Left forelimb (tissue), 1 donor: ENCODE measurements around the gene CD226.
"Not testable (repeated sequence)": the region's sequence is repeated elsewhere in the genome, so short reads cannot be mapped to it uniquely, and the experiment has no call there.

Experiments
- DNase-seq: peaks from one replicate; pipeline ENCODE4 v3.0.0-alpha.2; 2018; ENCODE audit warnings: low spot score

The CD226 gene

GRCh38 chr18:69908838-69909237, 38.8 kb downstream of the CD226 start:
- no peak for DNase-seq

GRCh38 chr18:69906765-69907164, 40.9 kb downstream of the CD226 start:
- DNase-seq: no peak

- DNase-seq: no peak
These were observed 46.7 kb downstream of the CD226 start for GRCh38 chr18:69900941-69901340.

- DNase-seq: not testable (repeated sequence)
These were observed 48.3 kb downstream of the CD226 start for GRCh38 chr18:69899154-69899923.

- DNase-seq: no peak
These were observed 49.3 kb downstream of the CD226 start for GRCh38 chr18:69898241-69898861.

- DNase-seq: no peak
These were observed 50.1 kb downstream of the CD226 start for GRCh38 chr18:69897397-69898108.

- no peak for DNase-seq
These were observed 52.3 kb downstream of the CD226 start for GRCh38 chr18:69895066-69896047.

GRCh38 chr18:69894467-69894866, 53.2 kb downstream of the CD226 start:
- DNase-seq: no peak

GRCh38 chr18:69890558-69890957, 57.1 kb downstream of the CD226 start:
- no peak for DNase-seq

GRCh38 chr18:69889009-69889408, 58.7 kb downstream of the CD226 start:
- no peak for DNase-seq

GRCh38 chr18:69887256-69887655, 60.4 kb downstream of the CD226 start:
- no peak for DNase-seq

GRCh38 chr18:69885841-69886531, 61.7 kb downstream of the CD226 start:
- no peak for DNase-seq

GRCh38 chr18:69885355-69885754, 62.3 kb downstream of the CD226 start:
- no peak for DNase-seq

GRCh38 chr18:69883781-69884180, 63.9 kb downstream of the CD226 start:
- DNase-seq: no peak

GRCh38 chr18:69882965-69883668, 64.6 kb downstream of the CD226 start:
- DNase-seq: no peak

- DNase-seq: no peak
These were observed 67.6 kb downstream of the CD226 start for GRCh38 chr18:69880083-69880482.

GRCh38 chr18:69879051-69879450, 68.6 kb downstream of the CD226 start:
- DNase-seq: not testable (repeated sequence)

GRCh38 chr18:69878213-69878933, 69.3 kb downstream of the CD226 start:
- DNase-seq: no peak

GRCh38 chr18:69876490-69876889, 71.2 kb downstream of the CD226 start:
- no peak for DNase-seq

GRCh38 chr18:69874058-69874457, 73.6 kb downstream of the CD226 start:
- DNase-seq: no peak
